AG04449 (cell line): ENCODE data around the gene AMACR.

Source experiments
- CTCF ChIA-PET: fragments of 350-600 bp; formaldehyde crosslinking; extraction: SDS; loops from one replicate; lab custom pipeline; 2021; ENCODE audit warnings: antibody characterized with exemption; lab: Yijun Ruan, JAX
- POLR2A ChIA-PET: fragments of 400-600, 350-600 bp; formaldehyde crosslinking; extraction: SDS; loops from one replicate; lab custom pipeline; 2020; ENCODE audit warnings: antibody characterized with exemption, inconsistent platforms; lab: Yijun Ruan, JAX
- DNase-seq: peaks from one replicate; pipeline ENCODE4 v3.0.0-alpha.2; 2010; ENCODE audit warnings: low read depth, low spot score
- H3K4me3 ChIP-seq: 2 replicates; pipeline ENCODE4 v1.5.1; 2011; ENCODE audit warnings: low read depth, mild to moderate bottlenecking, control low read depth, low read length
- CTCF ChIP-seq: IDR thresholded peaks from one replicate; pipeline ENCODE4 v1.5.1; 2011; ENCODE audit warnings: mild to moderate bottlenecking, moderate library complexity, low read length, control low read depth, inconsistent platforms; ENCODE audit not compliant: insufficient read depth; ENCODE audit errors: missing control alignments

AMACR gene

GRCh38 chr5:34002629-34003328, 5.1 kb downstream of the AMACR start:
- no peak for TF ChIP-seq CTCF
- ChIA-PET POLR2A (no interaction called here), CTCF (no interaction called here)
- no peak overlapping the region for H3K4me3 ChIP-seq
- no peak for DNase-seq

DNA sequence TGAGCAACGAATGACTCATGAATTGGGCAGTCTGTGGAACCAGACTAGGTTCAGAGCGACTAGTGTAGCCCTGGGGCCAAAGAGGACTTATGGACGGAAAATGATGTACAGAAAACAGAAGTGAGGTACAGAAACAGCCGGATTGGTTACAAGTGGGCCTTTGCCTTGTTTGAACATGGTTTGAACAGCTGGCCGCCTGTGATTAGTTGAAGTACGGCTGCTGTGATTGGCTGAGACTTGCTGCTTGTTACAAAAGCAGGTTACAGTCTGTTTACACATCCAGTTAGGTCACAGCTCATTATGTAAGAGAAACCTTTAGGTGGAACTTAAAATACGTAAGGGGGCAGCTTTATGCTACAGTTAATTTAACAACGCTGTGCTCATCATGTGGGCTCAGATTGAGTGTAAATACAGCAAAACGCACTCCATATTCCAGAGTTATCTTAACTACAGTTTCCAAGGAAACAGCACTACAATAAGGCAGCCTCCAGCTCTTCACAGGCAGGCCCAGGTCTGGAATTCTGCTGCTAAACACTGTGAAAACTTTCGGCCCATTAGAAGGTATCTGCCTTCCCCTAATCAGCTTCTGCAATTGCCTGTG, 6.5 kb downstream of the AMACR start:
- DNase-seq, result no peak
- ChIA-PET CTCF (interaction anchor here (1.8 kb wide), 1 partner anchor 451 kb away, joined by 8 read pairs; no protein-coding TSS in a partner anchor), POLR2A (no interaction called here)
- no peak overlapping the region for H3K4me3 ChIP-seq
- TF ChIP-seq CTCF, result no peak

DNA sequence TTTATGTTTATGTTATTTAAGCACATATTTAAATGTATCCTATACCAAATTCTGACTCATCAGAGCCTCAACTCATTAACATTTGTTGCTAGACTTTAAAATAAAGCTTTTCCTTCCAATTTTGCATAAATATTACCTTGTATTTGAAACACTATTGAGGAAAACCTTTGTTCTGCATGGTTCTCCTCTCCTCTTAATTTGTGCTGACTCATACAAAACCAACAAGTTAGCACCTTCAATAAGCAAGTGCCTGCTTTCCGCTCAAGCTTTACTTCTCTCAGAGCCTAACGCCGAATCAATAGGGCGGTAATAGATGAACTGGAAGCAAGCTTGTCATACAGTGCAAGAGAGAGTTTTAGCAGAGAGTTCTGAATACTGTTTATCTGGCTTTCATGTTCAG, 7.9 kb downstream of the AMACR start:
- CTCF ChIA-PET, result interaction anchor here (1.1 to 4.9 kb wide), 4 partner anchors 7 to 466 kb away, joined by 5 to 36 read pairs (median 12); partner anchors contain the start of gene AMACR

GRCh38 chr5:33997331-33997983, 10.4 kb downstream of the AMACR start:
- CTCF ChIA-PET, result interaction anchor here (0.6 to 4.9 kb wide), 25 partner anchors 10 to 549 kb away, joined by 3 to 51 read pairs (median 4); partner anchors contain the start of genes AMACR and SLC45A2
- H3K4me3 ChIP-seq, result no peak overlapping the region
- POLR2A ChIA-PET, result interaction anchor here (1.7 kb wide), 1 partner anchor 11 kb away, joined by 9 read pairs; the partner anchor contains the start of gene AMACR
- TF ChIP-seq CTCF, result peak; percentile 59
- peak; percentile 59 for DNase-seq

More for the DNA sequence above, 7.9 kb downstream of the AMACR start:
- POLR2A ChIA-PET, result no interaction called here
- DNase-seq, result no peak
- no peak overlapping the region for H3K4me3 ChIP-seq
- TF ChIP-seq CTCF, result no peak

GRCh38 chr5:33995865-33996264, 12.0 kb downstream of the AMACR start:
- no peak for DNase-seq
- ChIA-PET POLR2A (interaction anchor here (1.7 kb wide), 1 partner anchor 12 kb away, joined by 9 read pairs; the partner anchor contains the start of gene AMACR), CTCF (interaction anchor here (0.9 to 4.9 kb wide), 12 partner anchors 11 to 560 kb away, joined by 3 to 51 read pairs (median 6); partner anchors contain the start of genes AMACR and SLC45A2)
- H3K4me3 ChIP-seq, result no peak overlapping the region
- TF ChIP-seq CTCF, result no peak
